Glomerular visceral epithelial cell (primary cell): ENCODE results near the gene POU2F2.

Source experiments
- DNase-seq: peaks from one replicate; pipeline ENCODE4 v3.0.0-alpha.2; 2016; ENCODE audit errors: extremely low spot score

The POU2F2 gene

GRCh38 chr19:42132030-42132628 lies at the start of gene POU2F2:
Gene POU2F2 (minus strand): TSS chr19:42132446. CDS start chr19:42132411, 35 bp downstream.
- DNase-seq = peak; percentile 42

GRCh38 chr19:42178791-42179674 lies 46.8 kb upstream of the POU2F2 start:
- no peak for DNase-seq

- no peak for DNase-seq
Measured at GRCh38 chr19:42177686-42178019, 45.4 kb upstream of the POU2F2 start.

- peak; percentile 75 for DNase-seq
Measured at GRCh38 chr19:42176990-42177685, 44.9 kb upstream of the POU2F2 start.

- no peak for DNase-seq
Measured at GRCh38 chr19:42176649-42176989, 44.4 kb upstream of the POU2F2 start.

- no peak for DNase-seq
Measured at GRCh38 chr19:42175952-42176648, 43.9 kb upstream of the POU2F2 start.

- no peak for DNase-seq
Measured at GRCh38 chr19:42174958-42175734, 42.9 kb upstream of the POU2F2 start.

GRCh38 chr19:42174188-42174587 lies 41.9 kb upstream of the POU2F2 start:
- no peak for DNase-seq

- DNase-seq = no peak
Measured at GRCh38 chr19:42173695-42174094, 41.4 kb upstream of the POU2F2 start.

- DNase-seq = no peak
Measured at GRCh38 chr19:42172261-42172660, 40.0 kb upstream of the POU2F2 start.

- no peak for DNase-seq
Measured at GRCh38 chr19:42170715-42171114, 38.5 kb upstream of the POU2F2 start.

- no peak for DNase-seq
Measured at GRCh38 chr19:42169486-42170413, 37.5 kb upstream of the POU2F2 start.

GRCh38 chr19:42168206-42168605 lies 36.0 kb upstream of the POU2F2 start:
- DNase-seq = no peak

GRCh38 chr19:42166316-42166715 lies 34.1 kb upstream of the POU2F2 start:
- no peak for DNase-seq

GRCh38 chr19:42165146-42165545 lies 32.9 kb upstream of the POU2F2 start:
- DNase-seq = no peak

GRCh38 chr19:42161616-42162263 lies 29.5 kb upstream of the POU2F2 start:
- DNase-seq = no peak

- DNase-seq = no peak
Measured at GRCh38 chr19:42159942-42160341, 27.7 kb upstream of the POU2F2 start.

GRCh38 chr19:42158926-42159325 lies 26.7 kb upstream of the POU2F2 start:
- no peak for DNase-seq

GRCh38 chr19:42156571-42156970 lies 24.3 kb upstream of the POU2F2 start:
- DNase-seq = no peak

- DNase-seq = no peak
Measured at GRCh38 chr19:42155796-42156195, 23.6 kb upstream of the POU2F2 start.
